ENCODE measurements around the gene EXOC4. TPM values are rescaled to one million over a fixed set of nuclear protein-coding genes. Genes with fewer than 3 reads are reported as not detected.

Gene EXOC4
- total RNA-seq, 1 donor from 2014 or later, result 51.6 TPM

GRCh38 chr7:133348250-133348649, 95.4 kb downstream of the EXOC4 start:
- DNase-seq (ENCODE audit: low read depth), result no peak
- Histone ChIP-seq H3K36me3 (ENCODE audit: control insufficient read depth, insufficient read depth, low read length) (no peaks in the 10 kb centered on the region), H3K4me3 (ENCODE audit: low read depth, low read length) (no peak overlapping the region), H3K27me3 (ENCODE audit: control insufficient read depth, insufficient read depth, low read length) (no peaks in the 10 kb centered on the region)
- TF ChIP-seq CTCF (IDR thresholded peaks at IDR 0.05; ENCODE audit: insufficient read depth, low read length, poor library complexity, severe bottlenecking), result no peak

GRCh38 chr7:133349101-133349500, 96.2 kb downstream of the EXOC4 start:
- no peaks in the 10 kb centered on the region for H3K27me3 ChIP-seq (ENCODE audit: control insufficient read depth, insufficient read depth, low read length)
- no peak for TF ChIP-seq CTCF (IDR thresholded peaks at IDR 0.05; ENCODE audit: insufficient read depth, low read length, poor library complexity, severe bottlenecking)
- H3K4me3 ChIP-seq (ENCODE audit: low read depth, low read length), result no peak overlapping the region
- no peak for DNase-seq (ENCODE audit: low read depth)
- H3K36me3 ChIP-seq (ENCODE audit: control insufficient read depth, insufficient read depth, low read length), result no peaks in the 10 kb centered on the region

GRCh38 chr7:133352430-133352829, 99.6 kb downstream of the EXOC4 start:
- Histone ChIP-seq H3K27me3 (ENCODE audit: control insufficient read depth, insufficient read depth, low read length) (no peaks in the 10 kb centered on the region), H3K4me3 (ENCODE audit: low read depth, low read length) (no peak overlapping the region), H3K36me3 (ENCODE audit: control insufficient read depth, insufficient read depth, low read length) (no peaks in the 10 kb centered on the region)
- DNase-seq (ENCODE audit: low read depth), result no peak
- TF ChIP-seq CTCF (IDR thresholded peaks at IDR 0.05; ENCODE audit: insufficient read depth, low read length, poor library complexity, severe bottlenecking), result no peak

- no peaks in the 10 kb centered on the region for H3K36me3 ChIP-seq (ENCODE audit: control insufficient read depth, insufficient read depth, low read length)
- no peak for DNase-seq (ENCODE audit: low read depth)
- H3K4me3 ChIP-seq (ENCODE audit: low read depth, low read length), result no peak overlapping the region
- no peaks in the 10 kb centered on the region for H3K27me3 ChIP-seq (ENCODE audit: control insufficient read depth, insufficient read depth, low read length)
- no peak for TF ChIP-seq CTCF (IDR thresholded peaks at IDR 0.05; ENCODE audit: insufficient read depth, low read length, poor library complexity, severe bottlenecking)
Observed at GRCh38 chr7:133353775-133354174, 100.9 kb downstream of the EXOC4 start.

GRCh38 chr7:133354546-133355324, 101.9 kb downstream of the EXOC4 start:
- H3K36me3 ChIP-seq (ENCODE audit: control insufficient read depth, insufficient read depth, low read length), result no peaks in the 10 kb centered on the region
- no peak for DNase-seq (ENCODE audit: low read depth)
- H3K4me3 ChIP-seq (ENCODE audit: low read depth, low read length), result no peak overlapping the region
- no peaks in the 10 kb centered on the region for H3K27me3 ChIP-seq (ENCODE audit: control insufficient read depth, insufficient read depth, low read length)
- TF ChIP-seq CTCF (IDR thresholded peaks at IDR 0.05; ENCODE audit: insufficient read depth, low read length, poor library complexity, severe bottlenecking), result no peak

GRCh38 chr7:133355325-133355708, 102.4 kb downstream of the EXOC4 start:
- no peaks in the 10 kb centered on the region for H3K36me3 ChIP-seq (ENCODE audit: control insufficient read depth, insufficient read depth, low read length)
- no peak for TF ChIP-seq CTCF (IDR thresholded peaks at IDR 0.05; ENCODE audit: insufficient read depth, low read length, poor library complexity, severe bottlenecking)
- H3K27me3 ChIP-seq (ENCODE audit: control insufficient read depth, insufficient read depth, low read length), result no peaks in the 10 kb centered on the region
- DNase-seq (ENCODE audit: low read depth), result no peak
- no peak overlapping the region for H3K4me3 ChIP-seq (ENCODE audit: low read depth, low read length)
